Measurements from ENCODE around the gene DEUP1. TPM values are rescaled to one million over a fixed set of nuclear protein-coding genes. Genes with fewer than 3 reads are reported as not detected.

Gene DEUP1
- polyA plus RNA-seq, 1 donor = 0.43 TPM

DNA sequence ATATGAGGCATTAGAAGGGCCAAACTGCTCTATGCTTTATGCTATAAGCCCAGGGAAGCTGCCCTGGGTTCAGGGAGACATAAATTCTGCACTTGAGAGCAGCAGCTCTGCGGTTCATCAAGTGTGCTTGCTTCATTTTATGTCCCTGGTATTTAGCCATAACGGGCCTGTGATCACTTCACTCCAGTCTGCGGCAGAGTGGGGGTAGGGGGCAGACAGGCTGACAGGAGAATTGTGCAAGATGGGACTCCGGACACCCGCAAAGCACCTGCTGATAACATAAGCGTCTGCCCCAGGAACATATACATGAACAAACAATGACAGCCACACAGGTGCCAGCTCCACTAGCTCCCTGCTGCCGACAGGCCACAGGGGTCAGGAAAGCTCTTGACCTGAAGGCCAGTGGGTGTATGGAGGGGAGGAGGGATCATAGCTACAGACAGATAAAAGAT lies 156.5 kb downstream of the DEUP1 start:
- peaks cover 5% of the 10 kb centered on the region for H3K36me3 ChIP-seq (ENCODE audit: control insufficient read depth, insufficient read depth, low read length)
- peak; percentile 80 to 90 for DNase-seq
- no peak overlapping the region for H3K4me3 ChIP-seq (ENCODE audit: low read length)
- H3K9me3 ChIP-seq (ENCODE audit: control insufficient read depth, low read depth, low read length) = no peaks in the 10 kb centered on the region
- no peaks in the 10 kb centered on the region for H3K27me3 ChIP-seq (ENCODE audit: control insufficient read depth, insufficient read depth, low read length)
- no peak overlapping the region for H3K27ac ChIP-seq (ENCODE audit: low read length)
- peaks cover 10% of the 10 kb centered on the region for H3K4me1 ChIP-seq (ENCODE audit: control insufficient read depth, insufficient read depth, low read length)
- WGBS (ENCODE audit: insufficient coverage, low lambda C conversion rate) = no CpG with 5 or more reads among the region's 7 CpGs

Other genes starting within 250 kb of the DEUP1 start
- 5.8 TPM for gene SLC36A4, start 132.8 kb upstream of the DEUP1 start, polyA plus RNA-seq
- 47.9 TPM for gene SMCO4, start 212.6 kb downstream of the DEUP1 start, polyA plus RNA-seq

Data from large intestine (tissue), 3 donors.